ENCODE results near the gene ARMC10.
"Not testable (repeated sequence)": the region's sequence is repeated elsewhere in the genome, so short reads cannot be mapped to it uniquely, and the experiment has no call there.

The ARMC10 gene

DNA sequence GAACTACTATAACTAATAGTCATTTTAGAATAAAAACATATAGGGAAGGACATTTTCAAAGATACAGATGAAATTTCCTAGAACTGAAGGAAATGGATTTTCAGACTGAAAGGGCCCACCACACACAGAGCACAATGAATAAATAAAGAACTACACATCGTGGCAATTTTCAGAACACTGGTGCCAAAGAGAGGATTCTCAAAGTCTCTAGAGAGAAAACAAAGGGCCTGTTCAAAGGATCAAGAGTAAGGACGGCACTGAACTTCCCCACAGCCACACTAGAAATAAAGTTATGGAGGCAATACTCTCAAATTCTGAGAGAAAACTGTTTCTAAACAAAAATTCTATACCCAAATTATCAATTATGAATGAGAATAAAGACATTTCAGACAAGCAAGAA, 52.1 kb downstream of the ARMC10 start:
- no peak for DNase-seq

DNA sequence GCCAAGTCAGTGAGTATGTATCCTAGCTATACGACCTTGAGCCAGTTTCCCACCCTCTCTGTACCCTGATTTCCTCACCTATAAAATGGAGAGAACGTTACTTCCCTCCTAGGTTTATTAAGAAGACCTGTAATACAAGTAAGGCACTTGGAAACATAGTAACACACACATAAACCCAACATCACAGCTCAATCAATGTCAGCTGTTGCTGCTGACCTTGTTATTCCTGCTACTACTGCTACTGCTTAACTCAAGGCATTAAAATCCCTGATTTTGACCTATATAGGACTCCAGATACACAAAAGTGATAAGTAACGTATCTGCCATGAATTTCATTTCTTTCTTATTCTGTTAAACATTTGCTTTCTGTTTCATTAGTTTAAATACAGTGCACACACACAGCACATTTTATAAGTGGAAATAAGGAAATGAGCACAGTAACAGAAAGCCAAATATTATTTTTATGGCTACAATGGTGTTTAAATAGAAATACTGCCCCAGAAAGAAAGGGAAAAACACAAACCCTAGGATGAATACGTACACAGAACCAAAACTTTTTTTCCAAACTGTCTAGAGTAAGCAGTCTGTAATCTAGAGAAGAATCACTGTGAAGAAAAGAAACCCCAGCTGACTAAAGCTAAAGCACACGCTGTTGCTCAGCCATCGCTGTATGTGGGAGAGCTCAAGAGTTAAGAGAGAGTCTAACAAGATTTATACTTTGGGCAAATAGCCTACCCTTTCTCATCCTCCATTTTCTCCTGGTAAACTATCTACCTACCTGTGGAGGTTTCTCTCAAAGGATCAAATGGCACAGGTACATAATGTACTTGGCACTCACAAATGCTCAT, 55.0 kb downstream of the ARMC10 start:
- DNase-seq: no peak

DNA sequence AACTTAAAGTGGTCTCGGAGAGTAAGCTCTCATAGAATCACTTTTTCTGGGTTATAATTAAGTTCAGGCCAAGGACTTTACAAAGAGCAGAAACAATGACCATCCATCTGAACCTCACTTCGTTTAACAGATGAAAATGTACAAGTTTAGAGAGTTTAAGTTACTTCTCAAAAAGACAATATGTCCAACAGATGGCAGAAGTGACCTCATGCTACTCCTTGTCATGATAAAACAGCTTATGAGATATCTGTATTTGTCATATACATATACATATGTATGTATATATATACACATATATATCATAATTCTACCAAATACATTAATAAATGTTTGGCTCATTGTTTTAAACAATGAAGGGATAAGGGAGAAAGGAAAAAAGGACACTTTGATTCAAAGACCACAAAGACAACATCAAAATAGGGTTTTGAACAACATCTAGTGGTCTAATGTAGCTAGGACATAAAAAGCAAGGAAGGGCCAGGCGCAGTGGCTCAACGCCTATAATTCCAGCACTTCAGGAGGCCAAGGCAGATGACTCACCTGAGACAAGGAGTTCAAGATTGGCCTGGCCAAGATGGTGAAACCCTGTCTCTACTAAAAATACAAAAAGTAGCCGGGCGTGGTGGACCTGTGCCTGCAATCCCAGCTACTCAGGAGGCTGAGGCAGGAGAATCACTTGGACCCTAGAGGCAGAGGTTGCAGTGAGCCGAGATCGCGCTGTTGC, 56.1 kb downstream of the ARMC10 start:
- no peak for DNase-seq

DNA sequence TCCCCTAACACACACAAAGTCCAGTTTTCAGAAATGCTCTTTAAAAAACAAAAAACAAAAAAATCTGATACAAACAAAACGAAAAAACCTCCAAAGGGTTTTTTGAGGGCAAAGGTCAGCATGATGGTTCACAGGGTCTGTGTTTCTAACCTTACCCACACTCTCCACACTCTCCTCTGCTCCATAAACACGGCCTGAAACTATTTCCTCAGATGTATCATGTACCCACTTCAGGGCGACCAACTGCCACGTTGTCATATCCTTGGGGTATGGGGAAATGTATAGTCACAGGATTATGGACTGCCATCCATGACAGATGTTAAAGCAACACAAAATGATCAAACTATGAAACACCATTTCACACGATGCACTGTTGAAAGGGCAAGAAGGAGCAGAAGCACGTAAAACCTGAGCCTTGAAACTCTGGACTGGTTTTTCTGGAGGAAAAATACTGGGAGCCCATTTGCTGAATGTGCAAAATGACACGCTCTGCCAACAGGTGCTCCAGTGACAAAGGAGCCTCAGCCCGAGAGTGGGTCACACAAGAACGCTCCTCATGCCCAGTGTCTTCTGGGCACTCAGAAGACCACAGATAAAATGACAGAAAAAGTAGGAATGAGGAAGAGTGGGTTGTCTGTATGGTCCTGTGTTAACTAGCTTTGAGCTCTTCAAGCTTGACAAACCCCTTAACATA, 58.2 kb downstream of the ARMC10 start:
- DNase-seq: no peak

DNA sequence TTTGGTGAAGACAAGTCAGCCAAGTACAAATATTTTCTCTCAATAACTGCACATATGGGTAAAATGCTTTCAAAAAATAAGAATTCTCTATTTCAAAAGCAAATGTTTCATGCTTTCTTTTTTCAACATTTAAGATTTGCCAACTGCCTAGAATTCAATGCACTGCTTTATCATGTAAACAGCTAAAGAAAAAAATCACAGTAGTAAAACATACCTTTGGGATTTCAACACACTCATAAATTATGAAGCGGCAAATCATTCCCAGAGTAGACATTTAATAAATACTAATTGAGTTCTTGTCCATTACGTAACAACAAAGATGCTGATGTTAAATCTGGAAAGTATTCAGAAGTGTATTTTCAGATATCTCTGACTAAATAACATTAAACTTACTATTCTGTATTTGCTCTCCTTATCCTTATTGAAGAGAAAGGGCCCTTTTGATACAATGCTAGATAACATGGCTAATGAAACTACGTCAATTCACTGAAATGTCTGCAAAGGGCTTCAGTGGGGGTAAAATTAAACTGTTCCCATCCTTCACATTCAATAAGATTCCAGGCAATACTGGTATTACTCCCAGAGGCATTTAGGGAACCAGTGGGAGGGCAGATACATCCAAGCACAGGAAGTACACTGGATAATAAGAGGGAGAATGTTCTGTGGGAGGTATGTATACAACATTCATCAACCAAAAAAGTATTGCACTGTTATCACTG, 60.1 kb downstream of the ARMC10 start:
- peak; percentile 18 for DNase-seq

DNA sequence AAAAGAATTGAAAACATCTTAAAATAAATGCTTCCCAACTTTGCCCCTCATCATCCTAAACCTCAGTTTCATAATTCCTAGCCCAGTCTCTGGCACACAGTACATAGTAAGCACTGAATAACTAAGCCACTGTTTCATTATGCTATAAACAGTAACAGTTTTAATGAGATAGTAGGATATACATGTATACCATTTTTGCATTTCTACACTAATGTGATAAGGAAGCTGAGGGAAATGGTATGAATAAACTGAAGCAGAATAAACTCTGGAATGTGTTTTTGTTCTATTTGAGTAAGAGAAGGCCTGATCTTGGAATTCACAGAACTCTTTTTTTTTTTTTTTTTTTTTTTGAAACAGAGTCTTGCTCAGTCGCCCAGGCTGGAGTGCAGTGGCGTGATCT, 65.1 kb downstream of the ARMC10 start:
- no peak for DNase-seq

DNA sequence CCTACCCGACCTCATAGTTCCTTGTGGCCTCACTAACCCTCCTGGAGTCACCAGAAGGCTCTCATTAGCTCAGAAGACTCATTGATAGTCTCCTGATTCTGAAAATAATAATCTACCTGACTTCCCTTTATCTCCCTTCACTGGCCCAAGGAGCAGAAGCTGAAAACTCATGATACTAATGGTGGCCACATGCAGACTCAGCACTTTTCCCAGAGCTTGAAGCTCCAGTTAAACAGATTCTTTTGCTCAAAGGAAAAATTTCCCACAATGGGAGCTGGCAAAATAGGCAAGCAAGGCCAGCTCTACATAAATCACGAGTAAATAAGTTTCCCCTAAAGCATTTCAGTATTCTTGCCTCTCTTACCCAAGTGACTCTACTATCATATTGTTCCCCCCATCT, 65.7 kb downstream of the ARMC10 start:
- DNase-seq: no peak

DNA sequence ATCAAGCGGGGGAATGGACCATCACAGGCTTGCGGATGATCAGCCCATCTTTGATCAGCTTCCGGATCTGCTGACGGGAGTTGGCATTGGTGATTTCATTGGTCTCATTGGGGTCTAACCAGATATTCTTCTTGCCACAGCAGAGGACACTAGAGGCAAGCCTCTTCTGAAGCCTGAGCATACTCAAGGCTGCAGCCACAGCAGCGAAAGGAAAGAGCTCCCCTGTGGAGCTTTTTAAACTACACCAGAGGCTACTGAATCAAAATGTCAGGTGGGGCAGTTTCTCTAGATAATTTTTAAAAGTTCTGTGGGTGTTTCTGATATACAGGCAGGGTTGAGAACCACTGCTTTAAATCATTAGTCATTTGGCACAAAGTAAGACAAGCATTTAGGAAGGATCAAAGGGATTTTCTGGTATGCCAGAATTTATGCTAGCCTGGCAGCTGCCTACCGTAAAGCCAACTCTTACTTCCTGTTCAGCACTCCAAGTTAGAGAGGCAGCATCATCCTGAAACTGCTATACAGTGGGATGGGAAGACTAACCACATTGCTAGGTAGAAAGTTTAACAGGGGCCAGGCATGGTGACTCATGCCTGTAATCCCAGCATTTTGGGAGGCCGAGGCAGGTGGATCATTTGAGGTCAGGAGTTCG, 66.9 kb downstream of the ARMC10 start:
- DNase-seq: no peak

DNA sequence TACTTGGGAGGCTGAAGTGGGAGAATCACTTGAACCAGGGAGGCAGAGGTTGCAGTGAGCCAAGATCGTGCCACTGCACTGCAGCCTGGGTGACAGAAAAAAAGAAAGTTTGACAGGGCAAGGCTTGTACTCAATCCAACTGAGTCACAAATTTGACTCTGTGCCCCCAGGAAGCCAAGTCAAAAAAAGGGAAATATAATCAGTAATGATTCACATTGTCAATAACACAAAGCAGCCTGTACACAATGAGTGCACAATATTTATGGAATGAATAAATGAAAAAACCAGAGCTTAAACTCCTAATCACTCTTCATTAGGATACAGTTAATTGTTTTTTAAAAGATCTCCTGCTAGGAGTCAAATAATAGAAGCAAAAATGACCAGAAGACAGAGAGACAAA, 67.6 kb downstream of the ARMC10 start:
- no peak for DNase-seq

DNA sequence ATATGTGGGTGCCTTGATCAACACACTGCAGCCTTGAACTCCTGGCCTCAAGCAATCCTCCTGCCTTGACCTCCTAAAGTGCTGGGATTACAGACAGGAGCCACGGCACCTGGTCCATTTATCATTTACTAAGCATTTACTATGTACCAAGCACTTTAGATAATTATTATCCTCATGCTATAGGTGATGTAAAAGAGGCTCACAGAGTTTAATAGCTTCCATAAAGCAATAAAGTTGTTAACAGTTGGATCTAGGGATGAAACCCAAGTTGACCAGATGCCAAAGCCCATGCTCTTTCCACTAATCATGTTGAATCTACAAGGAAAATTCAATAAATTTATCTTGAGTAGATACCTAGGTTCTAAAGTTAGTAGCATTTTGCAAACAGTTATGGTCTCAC, 68.9 kb downstream of the ARMC10 start:
- DNase-seq: no peak

DNA sequence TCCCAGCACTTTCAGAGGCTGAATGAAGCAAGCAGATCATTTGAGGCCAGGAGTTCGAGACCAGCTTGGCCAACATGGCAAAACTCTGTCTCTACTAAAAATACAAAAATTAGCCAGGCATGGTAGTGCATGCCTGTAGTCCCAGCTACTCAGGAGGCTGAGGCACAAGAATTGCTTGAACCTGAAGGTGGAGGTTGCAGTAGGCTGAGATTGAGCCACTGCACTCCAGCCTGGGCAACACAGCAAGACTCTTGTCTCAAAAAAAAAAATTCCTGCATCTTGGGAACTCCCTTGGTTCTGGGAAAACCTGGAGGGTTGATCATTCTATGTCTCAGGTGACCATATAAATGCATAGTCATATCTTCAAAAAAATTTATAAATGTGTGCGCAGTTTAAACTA, 69.8 kb downstream of the ARMC10 start:
- DNase-seq: not testable (repeated sequence)

DNA sequence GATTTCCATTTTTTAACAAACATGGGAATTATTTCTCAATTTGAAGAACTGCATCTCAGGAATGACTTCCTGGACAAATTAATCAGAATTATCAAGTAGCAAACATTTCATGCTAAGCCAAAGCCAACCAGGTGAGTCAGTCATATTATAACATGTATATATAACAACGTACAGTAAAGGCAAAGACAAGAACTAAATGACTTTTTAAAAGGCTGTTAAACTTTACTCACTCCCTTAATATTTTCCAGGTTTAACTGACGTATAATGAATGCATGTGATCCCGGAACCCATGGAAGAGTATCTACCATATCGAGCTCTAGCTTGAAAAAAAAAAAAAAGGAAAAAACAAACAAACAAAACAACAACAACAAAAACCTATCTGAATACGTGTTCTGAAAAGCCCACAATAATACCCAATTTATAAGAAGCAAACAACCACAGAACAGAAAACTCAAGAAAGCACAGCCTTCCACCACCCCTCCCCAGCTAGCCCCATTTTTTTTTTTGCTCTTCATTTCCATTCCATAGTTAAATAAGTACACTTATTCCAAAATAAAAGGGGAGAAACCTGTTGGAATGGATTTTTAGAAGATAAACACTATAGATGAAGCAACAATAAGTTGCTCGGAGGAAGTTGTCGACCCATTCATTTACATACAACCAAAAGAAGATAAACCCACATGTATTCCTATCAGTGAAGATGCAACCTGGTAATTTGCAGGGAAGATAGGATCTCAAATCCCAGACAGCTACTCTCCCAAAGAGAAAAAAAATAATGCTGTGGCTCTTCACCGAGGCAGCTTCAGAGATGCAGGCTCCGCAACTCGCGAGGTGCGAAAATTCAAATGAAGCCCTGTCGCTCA, 73.4 kb downstream of the ARMC10 start:
- DNase-seq: no peak
